Embryonic facial prominence (tissue), 1 donor: ENCODE data around the gene ABCB9.
"Not testable (repeated sequence)": the region's sequence is repeated elsewhere in the genome, so short reads cannot be mapped to it uniquely, and the experiment has no call there.

ENCODE experiments used
- DNase-seq: peaks from one replicate; pipeline ENCODE4 v3.0.0-alpha.2; 2016; ENCODE audit errors: extremely low spot score

ABCB9 gene

DNA sequence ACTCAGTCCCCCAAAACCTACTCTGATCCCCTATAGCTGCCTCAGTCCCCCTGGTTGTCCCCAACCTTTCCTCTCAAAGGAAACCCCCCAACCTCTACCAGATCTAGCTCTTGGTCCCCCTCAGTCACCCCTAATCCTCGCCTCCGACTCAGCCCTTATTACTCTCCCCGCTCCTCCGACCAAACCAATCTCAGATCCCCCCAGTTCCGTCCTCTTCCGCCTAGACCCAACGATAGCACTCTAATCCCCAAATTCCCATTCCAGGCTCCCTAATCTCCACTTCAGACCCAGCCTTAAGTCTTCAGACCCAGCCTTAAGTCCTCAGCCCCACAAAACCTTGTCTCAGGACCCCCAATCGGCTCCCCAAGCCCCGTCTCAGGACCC is 71.0 kb downstream of the ABCB9 start:
- no peak for DNase-seq

DNA sequence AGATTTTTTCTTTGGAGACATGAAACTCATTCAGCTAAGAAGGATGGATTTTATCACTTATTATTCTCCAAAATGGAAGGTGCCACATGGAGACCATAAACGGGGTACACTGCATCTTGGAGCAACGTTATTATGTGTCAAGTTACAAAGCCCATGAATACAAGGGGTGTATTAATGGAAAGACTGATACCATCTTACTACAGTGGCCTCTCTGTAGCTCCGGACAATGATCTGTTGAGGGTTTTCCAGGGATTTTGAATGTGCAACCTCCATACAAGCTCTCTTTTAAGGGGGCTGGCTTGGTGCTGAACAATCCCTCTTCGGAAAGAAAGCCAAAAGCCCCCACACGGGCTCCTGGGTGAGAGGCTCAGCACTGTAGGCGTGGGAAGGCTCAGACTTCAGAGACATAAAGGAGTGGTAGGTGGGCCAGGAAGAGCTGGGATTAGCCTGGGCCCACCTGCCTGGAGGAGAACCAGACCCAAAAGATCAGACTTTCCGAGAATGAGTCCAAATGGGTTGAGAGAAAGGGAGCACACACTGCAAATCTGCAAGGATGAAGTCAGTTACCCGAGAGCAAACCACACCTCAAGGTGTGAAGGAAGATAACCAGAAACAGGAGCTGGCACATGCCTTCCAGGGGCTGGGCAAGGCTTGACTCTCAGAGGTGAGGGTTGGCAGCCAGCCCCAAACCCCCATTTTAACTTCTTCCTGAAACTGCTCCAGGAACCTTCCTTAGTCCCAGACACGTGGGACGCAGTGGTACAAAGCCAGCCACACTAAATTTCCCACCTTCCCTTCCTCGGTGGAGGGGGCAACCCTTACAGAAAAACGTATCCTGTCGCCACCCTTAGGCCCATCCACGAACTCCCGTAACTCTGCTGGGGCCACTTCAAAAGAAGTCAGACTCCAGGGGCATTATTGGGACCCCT is 71.8 kb downstream of the ABCB9 start:
- no peak for DNase-seq

DNA sequence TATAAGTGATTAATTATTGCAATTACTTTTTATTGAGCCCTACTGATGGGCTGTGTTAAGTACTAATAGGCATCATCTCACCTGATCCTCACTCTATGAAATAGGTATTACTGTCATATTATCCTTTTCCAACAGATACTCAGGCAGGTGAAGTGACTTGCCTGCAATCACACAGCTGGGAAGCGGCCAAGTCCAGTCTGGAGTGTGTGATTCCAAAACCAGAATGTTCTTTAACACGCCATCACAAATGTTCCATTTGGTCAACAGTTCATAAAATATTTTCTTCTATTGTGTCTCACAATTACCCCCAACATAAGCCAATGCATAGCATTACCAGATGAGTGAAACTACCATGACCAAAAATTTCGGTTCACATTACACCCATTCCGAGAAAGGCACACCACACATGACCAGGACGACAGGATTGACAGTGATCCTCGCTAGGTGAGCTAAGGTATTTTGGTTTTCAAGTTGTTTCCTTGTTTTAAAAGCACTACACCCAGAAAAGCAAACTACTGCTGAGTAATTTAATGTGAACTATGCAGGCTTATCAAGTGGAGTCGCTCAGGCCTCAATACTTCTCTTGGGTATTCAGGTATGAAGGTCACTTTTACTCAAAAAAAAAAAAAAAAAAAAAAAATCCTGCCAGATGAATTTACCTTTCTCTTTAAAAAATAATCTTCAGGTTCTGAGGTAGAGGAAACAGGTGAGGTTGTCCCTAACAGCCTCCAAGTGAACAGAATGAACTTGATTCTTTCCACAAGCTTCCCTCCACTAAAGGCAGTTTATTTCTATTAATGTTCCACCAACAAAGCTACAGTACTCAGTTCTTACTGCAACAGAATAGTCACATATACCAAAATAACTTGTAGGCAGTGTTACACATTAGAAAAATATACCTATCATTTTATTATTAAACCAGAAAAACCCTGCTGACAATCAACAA is 72.8 kb downstream of the ABCB9 start:
- DNase-seq, result no peak

DNA sequence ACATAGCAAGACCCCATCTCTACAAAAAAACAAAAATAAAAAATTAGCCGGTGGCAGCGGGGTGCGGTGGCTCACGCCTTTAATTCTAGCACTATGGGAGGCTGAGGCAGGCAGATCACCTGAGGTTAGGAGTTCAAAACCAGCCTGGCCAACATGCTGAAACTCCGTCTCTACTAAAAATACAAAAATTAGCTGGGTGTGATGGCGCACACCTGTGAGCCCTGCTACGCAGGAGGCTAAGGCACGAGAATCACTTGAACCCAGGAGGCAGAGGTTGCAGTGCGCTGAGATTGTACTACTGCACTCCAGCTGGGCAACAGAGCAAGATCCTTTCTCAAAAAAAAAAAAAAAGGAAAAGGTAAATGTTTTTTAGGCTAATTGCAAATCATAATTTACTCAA is 73.5 kb downstream of the ABCB9 start:
- not testable (repeated sequence) for DNase-seq

DNA sequence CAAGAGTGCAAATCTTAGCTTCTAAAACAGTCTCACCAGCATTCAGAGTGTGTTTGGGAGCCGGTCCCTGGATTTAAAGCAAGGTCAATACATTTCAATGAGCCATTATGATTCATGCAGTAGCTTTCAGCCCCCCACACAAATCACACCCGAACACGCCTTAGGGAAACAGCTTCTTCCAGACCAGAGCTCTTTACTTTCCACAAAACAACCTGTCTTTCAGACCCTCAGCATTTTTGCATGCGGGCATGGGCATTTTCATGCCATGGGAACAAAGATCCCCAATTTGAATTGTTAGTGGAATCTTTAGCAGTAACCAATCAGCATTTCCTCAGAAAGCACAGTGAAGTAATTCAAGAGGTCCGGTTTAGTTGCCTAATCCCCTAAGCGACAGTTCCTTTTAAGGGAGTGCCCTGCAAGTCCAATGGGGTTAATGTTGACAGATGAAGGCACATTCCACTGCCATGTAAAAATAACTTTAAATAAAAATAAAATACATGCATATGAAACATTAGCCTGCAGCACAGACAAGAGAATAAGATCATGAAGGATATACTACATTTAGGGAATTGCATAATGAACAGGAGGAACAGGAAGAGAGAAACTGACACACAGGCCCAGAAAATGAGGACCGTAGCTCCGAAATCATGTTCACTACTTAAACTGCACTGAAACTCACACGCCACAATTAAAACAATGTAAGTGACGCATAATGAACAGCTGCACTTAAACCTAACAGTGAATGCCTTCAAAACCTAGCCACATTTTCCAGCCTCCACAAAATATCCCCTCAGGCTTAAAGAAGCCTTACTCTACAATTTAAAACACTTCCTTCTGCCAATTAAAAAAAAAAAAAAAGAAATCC is 74.4 kb downstream of the ABCB9 start:
- DNase-seq, result no peak

DNA sequence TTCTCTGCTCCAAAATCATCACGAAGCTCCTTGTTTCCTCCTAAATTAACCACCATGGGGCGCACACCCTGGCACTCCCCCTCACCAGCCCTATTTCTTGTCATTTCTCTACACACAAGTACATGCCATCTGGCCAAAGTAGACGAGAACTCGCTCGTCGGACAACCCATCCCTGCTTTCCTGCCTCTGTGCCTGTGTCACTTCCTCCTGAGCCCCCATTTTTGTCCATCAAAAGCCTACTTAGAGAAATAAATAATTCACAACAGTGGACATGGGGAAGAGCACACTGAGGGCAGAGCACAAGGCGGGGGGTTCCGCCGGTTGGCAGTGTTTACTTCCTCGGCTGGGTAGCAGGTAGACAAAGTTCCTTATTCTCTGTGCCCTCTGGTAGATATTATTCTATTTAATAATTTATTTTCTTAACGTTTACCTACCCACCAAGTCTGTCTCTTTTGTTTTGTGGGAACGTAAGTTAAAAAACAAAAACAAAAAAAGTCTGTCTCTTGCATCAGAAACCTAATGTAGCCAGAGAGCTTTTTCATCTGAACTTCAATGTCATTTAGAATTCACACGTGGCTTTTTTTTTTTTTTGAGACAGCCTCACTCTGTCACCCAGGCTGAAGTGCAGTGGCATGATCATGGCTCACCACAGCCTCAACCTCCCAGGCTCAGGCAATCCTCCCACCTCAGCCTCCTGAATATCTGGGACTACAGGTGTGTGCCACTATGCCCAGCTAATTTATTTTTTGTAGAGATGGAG is 76.3 kb downstream of the ABCB9 start:
- no peak for DNase-seq

DNA sequence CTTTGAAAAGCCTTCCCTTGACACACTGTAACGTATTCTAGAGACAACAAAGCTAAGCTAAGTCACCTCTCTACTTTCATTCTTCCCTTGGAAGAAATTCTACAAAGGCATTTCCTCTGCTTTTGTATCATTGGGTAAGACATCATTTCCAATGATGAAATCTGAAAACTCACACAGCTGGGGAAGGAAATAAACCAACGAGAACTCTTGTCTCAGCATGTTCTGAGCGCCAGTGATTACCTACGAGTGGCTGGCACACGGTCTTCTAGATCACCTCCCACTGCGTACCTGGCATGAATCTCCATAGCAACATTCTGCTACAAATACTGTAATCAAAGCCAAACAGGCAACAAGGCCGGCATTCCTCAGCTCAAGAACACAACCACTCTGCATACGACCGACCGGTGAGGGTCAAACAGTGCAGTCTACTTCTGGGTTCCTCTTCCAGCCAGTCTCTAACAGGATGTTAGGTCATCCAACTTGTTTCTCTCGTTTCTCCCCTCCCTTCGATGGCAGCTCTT is 78.0 kb downstream of the ABCB9 start:
- DNase-seq, result peak; percentile 61

DNA sequence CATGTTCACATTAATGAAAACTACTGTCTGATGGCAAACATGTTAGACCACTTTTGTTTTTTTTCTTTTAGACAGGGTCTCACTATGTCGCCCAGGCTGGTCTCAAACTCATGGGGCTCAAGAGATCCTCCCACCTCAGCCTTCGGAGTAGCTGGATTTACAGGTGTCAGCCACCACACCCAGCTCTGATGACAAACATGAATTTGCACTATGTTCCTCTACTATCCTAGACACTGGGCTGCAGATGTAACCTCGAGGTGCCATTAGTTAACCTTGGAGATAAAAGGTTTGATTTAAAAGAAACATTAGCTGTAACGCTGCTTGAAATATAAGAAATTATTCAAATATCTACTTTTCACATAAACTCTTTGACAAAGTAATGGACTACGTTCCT is 78.4 kb downstream of the ABCB9 start:
- DNase-seq, result no peak

DNA sequence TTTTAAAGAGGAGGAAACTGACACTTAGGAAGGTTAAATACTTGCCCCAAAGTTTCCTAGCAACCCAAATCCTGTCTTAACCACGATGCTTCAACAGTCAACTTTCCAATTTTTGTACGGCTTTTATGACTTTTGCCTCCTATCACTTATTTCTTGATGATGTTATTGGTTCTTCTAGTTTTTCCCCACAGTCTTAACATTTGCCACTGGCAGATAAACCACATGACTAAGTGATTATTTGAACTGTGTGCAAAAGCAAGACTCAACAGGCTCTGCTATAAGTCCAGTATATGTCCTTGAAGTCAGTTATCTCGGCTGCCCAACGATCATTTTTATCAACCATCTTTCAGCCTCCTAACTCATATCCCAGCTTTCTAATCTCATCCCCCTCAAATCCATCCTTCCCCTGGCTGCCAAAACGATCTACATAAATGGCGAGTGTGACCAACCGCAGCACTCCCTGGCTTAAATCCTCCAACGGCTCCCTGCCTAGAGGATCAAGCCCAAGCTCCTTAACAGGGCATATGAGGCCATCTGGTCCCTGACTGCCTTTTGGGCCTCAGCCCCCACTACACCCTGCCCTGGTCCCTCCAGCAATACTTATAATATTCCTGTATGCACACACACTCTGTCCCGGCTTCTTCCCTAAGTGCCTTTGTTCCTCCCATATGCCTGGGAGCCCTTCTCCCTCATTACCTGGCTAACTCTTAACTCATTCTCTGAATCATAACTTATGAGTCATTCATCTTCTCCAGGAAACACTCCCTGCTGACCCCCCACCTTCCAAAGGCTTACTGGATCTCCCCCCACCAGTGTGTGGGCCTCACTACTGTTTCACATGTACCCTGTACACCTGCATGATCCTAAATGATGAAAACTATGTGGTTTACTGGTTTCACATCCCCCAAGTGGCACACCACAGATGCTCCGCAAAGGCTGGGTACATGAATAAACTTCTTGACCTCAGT is 79.1 kb downstream of the ABCB9 start:
- no peak for DNase-seq

DNA sequence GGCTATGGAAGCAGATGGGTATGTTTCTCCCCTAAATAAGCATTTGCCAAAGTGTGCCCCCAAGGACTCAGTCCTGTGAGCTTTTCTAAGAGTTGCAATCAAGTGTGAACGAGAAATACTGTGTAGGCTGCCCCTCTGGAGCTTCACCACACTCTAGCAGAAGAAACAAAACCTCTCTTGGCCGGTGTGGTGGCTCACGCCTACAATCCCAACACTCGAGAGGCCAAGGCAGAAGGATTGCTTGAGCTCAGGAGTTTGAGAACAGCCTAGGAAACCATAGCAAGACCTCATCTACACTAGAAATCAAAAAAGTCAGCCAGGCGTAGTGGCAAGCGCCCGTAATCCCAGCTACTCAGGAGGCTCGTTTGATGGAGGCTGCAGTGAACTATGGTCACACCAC is 80.1 kb downstream of the ABCB9 start:
- no peak for DNase-seq

DNA sequence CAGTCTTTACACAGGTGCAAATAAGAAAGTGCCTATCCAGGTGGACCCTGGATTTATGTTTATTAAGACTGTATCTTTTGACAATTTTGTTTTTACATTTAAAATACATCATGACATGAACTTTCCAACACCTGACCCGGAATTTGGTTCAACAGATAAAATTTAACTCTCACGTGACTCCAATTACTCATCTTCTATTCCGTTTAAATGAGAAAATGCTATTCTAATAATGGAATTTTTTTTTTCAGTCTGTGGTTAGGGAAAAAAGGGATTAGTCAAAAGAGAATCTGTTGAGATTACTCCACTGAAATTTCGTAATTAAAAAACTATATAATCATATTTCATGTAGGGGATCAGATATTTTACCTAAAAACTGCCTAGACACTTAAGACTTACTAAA is 81.4 kb downstream of the ABCB9 start:
- no peak for DNase-seq

DNA sequence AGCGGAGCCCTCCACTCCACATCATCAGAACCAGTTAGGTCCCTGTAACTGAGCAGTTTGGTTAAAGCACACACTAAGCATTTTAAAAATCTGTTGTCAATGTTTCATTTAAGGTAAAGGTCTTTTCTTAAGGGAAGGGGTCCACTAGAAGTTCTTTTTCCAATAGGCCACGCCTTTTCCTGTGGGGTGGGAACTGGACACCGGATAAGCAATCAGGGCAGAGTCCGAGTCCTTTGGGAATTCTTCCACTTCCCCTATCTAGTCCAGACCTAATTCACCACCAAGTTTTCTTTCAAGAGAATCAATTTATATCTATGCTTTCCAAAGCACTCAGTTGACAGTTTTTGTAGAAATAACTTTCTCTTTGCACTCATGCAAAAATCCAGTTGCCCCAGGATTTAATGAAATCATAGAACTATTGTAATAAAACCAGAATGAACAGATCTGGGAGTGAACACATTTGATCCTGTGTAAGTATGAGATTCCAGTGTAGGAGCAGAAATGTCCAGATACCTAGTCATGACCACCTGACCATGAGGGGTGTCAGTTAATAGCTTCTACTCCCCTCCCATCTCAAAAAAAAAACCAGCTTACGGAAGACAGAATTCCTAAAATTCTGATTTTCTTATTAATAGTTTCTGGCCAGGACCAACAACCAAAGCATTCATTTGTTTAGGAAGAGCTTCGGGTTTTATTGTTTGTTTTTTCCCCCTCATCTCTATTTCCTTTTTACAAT is 82.0 kb downstream of the ABCB9 start:
- no peak for DNase-seq

DNA sequence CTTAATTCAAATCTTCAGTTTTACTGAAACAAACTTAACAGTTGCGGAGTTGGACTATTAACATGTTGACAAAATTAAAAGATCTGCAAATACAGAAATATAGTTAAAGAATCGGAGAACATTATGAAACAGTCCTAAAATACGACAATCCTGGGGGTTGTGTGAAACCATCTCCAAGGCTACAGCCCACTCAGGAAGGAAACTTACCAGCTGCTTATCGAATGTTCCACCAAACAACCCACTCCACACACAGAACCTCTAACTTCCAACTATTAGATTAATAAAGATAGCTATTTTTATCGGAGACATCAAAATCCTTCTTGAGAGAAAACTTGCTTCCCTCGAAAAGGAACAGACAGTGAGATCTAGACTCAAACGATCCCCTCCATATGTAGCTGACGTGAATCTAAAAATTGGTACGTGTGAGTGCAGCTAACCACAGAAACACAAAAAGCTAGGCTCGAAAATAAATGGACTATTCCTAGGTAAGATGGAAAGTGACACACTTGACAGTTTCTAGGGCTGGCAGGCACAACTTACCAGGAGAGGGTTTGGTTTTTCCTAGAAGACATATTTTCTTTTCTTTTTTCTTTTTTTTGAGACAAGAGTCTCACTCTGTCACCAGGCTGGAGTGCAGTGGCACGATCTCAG is 83.2 kb downstream of the ABCB9 start:
- DNase-seq, result no peak

DNA sequence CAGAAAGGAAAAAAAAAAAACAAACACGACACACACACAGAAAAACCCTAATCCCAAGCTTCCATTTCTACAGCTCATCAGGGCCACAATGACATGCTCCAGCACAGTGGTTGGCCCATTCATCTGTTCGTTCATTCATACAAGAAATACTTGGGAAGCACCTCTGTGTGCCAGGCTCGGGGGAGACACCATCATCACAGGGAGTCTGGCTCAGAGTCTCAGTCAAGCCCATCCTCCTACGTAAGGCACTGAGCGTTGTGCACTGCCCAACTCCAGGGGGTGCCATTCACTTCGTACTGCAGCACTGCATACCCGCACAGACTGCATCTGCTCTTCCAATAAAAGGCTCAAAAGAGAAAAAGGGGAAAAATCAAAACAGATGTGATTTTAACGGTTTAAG is 85.6 kb downstream of the ABCB9 start:
- no peak for DNase-seq

DNA sequence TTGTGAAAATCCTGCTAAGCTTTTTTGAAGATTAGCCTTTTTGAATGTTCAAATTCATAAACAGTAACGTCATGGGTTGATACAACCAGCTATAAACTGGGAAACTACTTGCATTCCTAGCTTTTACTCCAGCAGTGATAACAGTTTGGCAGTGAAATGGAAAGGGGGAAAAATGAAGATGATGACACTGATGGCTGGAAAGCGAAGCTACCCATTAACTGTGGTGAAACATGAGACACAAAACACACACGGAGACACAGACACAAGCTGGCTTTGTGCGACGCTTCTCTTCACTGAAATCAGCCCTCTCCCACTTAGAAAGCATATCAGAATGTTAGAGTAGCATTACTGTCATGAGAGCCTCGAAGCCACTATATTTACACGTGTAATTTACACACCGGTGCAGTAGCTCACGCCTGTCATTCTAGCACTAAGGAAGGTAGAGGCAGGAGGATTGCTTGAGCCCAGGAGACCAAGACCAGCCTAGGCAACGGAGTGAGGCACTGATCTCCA is 86.1 kb downstream of the ABCB9 start:
- no peak for DNase-seq
